Astrocyte of the spinal cord (primary cell): ENCODE measurements around the gene TFF1.

ENCODE experiments used
- DNase-seq: peaks from one replicate; pipeline ENCODE4 v3.0.0; 2011; ENCODE audit warnings: low read depth, low spot score
- H3K4me3 ChIP-seq: 2 replicates; pipeline ENCODE4 v1.5.1; 2011; ENCODE audit warnings: low read depth, mild to moderate bottlenecking, low read length, moderate library complexity
- CTCF ChIP-seq: IDR thresholded peaks from 2 replicates; pipeline ENCODE4 v1.5.1; 2012; ENCODE audit warnings: low read depth, mild to moderate bottlenecking, low read length, inconsistent platforms
- in situ Hi-C: cut with HindIII; loops from 2 replicates; pipeline ENCODE4 v1.10.0; 2017; ENCODE audit warnings: low sequenced_read_pairs

Gene TFF1

GRCh38 chr21:42343556-42343955 is 22.8 kb downstream of the TFF1 start:
- DNase-seq: no peak
- TF ChIP-seq CTCF: no peak
- H3K4me3 ChIP-seq: no peak overlapping the region
- in situ Hi-C loops: no loop called here

- H3K4me3 ChIP-seq: no peak overlapping the region
- TF ChIP-seq CTCF: no peak
- no peak for DNase-seq
- in situ Hi-C loops: no loop called here
These were observed 23.2 kb downstream of the TFF1 start for GRCh38 chr21:42343101-42343500.

- H3K4me3 ChIP-seq: no peak overlapping the region
- no peak for DNase-seq
- TF ChIP-seq CTCF: no peak
- in situ Hi-C loops: no loop called here
These were observed 24.4 kb downstream of the TFF1 start for GRCh38 chr21:42341776-42342542.

- TF ChIP-seq CTCF: no peak
- DNase-seq: no peak
- H3K4me3 ChIP-seq: no peak overlapping the region
- in situ Hi-C loops: no loop called here
These were observed 25.9 kb downstream of the TFF1 start for GRCh38 chr21:42340187-42341050.

GRCh38 chr21:42338729-42339715 is 27.3 kb downstream of the TFF1 start:
- in situ Hi-C loops: no loop called here
- TF ChIP-seq CTCF: no peak
- DNase-seq: no peak
- H3K4me3 ChIP-seq: no peak overlapping the region
